ENCODE results near the gene SNX9.

DNA sequence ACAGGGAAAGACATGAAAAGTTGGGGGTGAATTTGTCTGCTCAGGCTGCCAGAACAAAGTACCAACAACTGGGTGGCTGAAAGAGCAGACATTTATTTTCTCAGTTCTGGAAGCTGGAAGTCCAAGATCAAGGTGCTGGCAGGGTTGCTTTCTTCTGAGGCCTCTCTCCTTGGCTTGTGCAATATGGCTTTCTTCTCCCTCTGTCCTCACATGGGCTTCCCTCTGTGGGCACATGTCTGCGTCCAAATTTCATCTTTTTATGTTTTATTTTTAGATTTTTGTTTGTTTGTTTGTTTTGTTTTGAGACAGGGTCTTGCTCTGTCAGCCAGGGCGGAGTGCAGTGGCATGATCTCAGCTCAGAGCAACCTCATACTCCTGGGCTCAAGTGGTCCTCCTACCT, 152.4 kb downstream of the SNX9 start:
- TF ChIP-seq, protein P1, sequence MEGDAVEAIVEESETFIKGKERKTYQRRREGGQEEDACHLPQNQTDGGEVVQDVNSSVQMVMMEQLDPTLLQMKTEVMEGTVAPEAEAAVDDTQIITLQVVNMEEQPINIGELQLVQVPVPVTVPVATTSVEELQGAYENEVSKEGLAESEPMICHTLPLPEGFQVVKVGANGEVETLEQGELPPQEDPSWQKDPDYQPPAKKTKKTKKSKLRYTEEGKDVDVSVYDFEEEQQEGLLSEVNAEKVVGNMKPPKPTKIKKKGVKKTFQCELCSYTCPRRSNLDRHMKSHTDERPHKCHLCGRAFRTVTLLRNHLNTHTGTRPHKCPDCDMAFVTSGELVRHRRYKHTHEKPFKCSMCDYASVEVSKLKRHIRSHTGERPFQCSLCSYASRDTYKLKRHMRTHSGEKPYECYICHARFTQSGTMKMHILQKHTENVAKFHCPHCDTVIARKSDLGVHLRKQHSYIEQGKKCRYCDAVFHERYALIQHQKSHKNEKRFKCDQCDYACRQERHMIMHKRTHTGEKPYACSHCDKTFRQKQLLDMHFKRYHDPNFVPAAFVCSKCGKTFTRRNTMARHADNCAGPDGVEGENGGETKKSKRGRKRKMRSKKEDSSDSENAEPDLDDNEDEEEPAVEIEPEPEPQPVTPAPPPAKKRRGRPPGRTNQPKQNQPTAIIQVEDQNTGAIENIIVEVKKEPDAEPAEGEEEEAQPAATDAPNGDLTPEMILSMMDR (optimal IDR thresholded peaks at IDR 0.05 in 1 of 3, IDR thresholded peaks at IDR 0.05 in 1 of 3, conservative IDR thresholded peaks at IDR 0.05 in 1 of 3; ENCODE audit: extremely low read depth in 1 of 3, insufficient read depth in 2 of 3, low read length in 3 of 3), result no peak
- no peak for TF ChIP-seq EZH2 (IDR thresholded peaks at IDR 0.05; ENCODE audit: low read length)
